ENCODE results near the gene FAAP20. TPM values are rescaled to one million over a fixed set of nuclear protein-coding genes. Genes with fewer than 3 reads are reported as not detected.

FAAP20 gene
- total and polyA plus RNA-seq, 9 of the 15 experiments (the other 6 are each of a cell fraction or from before 2014, with no cell fraction given), result 0.58 to 143 (median 9.9) TPM

DNA sequence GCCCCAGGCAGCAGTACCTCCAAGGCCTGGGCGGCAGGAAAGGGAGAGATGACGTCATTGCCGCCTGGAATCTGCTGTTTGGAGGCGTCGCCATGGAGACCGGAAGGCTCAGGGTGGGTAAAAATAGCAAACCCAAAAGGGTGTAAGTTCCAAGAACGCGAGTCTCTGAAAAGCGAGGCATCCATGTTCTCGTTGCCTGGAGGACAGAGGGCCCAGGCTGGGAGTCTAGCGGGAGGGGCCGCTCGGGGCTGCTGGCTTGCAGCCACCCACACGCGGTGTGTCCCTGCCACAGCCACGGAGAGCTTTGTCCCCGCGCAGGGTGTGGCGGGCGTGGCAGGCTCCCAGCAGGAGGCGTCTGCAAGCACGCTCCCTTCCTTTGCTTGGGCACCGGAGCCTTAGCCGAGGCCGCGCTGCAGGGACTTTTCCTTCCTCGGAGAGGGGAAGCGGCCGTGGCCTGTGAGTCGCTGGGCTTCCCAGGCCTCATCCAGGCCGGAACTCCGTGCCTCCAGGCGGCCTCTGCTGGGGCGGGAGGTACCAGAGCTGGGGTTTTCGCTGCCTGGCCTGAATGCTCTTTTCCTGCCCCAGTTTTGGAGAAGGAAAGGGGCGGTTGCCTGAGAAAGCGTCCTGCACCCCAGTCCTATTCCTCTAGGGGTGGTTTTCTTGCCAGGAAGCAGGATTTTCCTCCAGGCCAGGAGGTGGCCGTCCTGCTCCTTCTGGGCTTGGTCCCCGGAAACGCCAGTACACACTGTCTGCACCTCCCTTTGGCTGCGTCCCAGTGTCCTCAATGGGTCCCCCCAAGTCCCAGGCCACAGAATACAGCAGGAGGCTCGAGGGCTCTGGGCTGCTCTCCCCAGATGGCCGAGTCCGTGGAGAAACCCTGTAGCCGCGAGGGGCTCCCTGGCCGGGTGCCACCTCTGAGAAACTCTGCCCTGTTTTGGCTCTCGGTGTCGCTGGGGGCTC lies 18.2 kb upstream of the FAAP20 start (continued):
- peak in 1 of 2 experiments; percentile 29; a peak in 1 of 4 replicates for TF ChIP-seq ZMIZ1 (IDR thresholded peaks at IDR 0.05; ENCODE audit: low read depth in 2 of 2, low read length in 2 of 2)
- no peak for TF ChIP-seq ZKSCAN3 (CRISPR knock-in tag; IDR thresholded peaks at IDR 0.05)
- TF ChIP-seq KLF6 (CRISPR knock-in tag; IDR thresholded peaks at IDR 0.05; ENCODE audit: borderline replicate concordance), result peak; percentile 73; the same call in 1 of the 2 replicates
- no peak for TF ChIP-seq ZNF23 (CRISPR knock-in tag; IDR thresholded peaks at IDR 0.05)
- TF ChIP-seq MLX (CRISPR knock-in tag; conservative IDR thresholded peaks at IDR 0.05), result no peak
- TF ChIP-seq TAF7 (tag; IDR thresholded peaks at IDR 0.05), result no peak
- no peak for TF ChIP-seq MECOM (CRISPR knock-in tag; IDR thresholded peaks at IDR 0.05)
- no peak for TF ChIP-seq ID3 (CRISPR knock-in tag; IDR thresholded peaks at IDR 0.05)
- peak; percentile 93 for TF ChIP-seq ID3 (tag; IDR thresholded peaks at IDR 0.05)
- peak; percentile 56; the same call in 1 of the 2 replicates for TF ChIP-seq RB1 (IDR thresholded peaks at IDR 0.05; ENCODE audit: low read depth)
- no peak for TF ChIP-seq CUX1 (CRISPR knock-in tag; IDR thresholded peaks at IDR 0.05)
- peak; percentile 44; the same call in 1 of the 2 replicates for TF ChIP-seq ZNF589 (CRISPR knock-in tag; IDR thresholded peaks at IDR 0.05; ENCODE audit: low read depth)
- TF ChIP-seq, protein P1, sequence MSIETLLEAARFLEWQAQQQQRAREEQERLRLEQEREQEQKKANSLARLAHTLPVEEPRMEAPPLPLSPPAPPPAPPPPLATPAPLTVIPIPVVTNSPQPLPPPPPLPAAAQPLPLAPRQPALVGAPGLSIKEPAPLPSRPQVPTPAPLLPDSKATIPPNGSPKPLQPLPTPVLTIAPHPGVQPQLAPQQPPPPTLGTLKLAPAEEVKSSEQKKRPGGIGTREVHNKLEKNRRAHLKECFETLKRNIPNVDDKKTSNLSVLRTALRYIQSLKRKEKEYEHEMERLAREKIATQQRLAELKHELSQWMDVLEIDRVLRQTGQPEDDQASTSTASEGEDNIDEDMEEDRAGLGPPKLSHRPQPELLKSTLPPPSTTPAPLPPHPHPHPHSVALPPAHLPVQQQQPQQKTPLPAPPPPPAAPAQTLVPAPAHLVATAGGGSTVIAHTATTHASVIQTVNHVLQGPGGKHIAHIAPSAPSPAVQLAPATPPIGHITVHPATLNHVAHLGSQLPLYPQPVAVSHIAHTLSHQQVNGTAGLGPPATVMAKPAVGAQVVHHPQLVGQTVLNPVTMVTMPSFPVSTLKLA (conservative IDR thresholded peaks at IDR 0.05), result peak in 1 of 2 experiments; percentile 71; a peak in 2 of 4 replicates
- no peak for TF ChIP-seq GTF2F1 (IDR thresholded peaks at IDR 0.05; ENCODE audit: low read depth, low read length)
